Measurements from ENCODE around the gene DHX15.
"Not testable (repeated sequence)": the region's sequence is repeated elsewhere in the genome, so short reads cannot be mapped to it uniquely, and the experiment has no call there.

Gene DHX15

GRCh38 chr4:24535399-24535798, 49.0 kb downstream of the DHX15 start:
- DNase-seq, result no peak

GRCh38 chr4:24533364-24533763, 51.0 kb downstream of the DHX15 start:
- no peak for DNase-seq

GRCh38 chr4:24529555-24529954, 54.8 kb downstream of the DHX15 start:
- DNase-seq, result no peak

- no peak for DNase-seq
Observed at GRCh38 chr4:24527371-24527770, 57.0 kb downstream of the DHX15 start.

- DNase-seq, result no peak
Observed at GRCh38 chr4:24521544-24521943, 62.8 kb downstream of the DHX15 start.

- DNase-seq, result no peak
Observed at GRCh38 chr4:24519649-24520048, 64.7 kb downstream of the DHX15 start.

GRCh38 chr4:24517676-24518075, 66.7 kb downstream of the DHX15 start:
- DNase-seq, result no peak

- no peak for DNase-seq
Observed at GRCh38 chr4:24516926-24517325, 67.4 kb downstream of the DHX15 start.

GRCh38 chr4:24515698-24516097, 68.7 kb downstream of the DHX15 start:
- DNase-seq, result no peak

GRCh38 chr4:24514808-24515207, 69.5 kb downstream of the DHX15 start:
- DNase-seq, result no peak

- DNase-seq, result no peak
Observed at GRCh38 chr4:24513718-24514117, 70.6 kb downstream of the DHX15 start.

GRCh38 chr4:24511371-24512063, 72.8 kb downstream of the DHX15 start:
- no peak for DNase-seq

- no peak for DNase-seq
Observed at GRCh38 chr4:24510091-24510490, 74.3 kb downstream of the DHX15 start.

GRCh38 chr4:24508541-24508940, 75.8 kb downstream of the DHX15 start:
- no peak for DNase-seq

- DNase-seq, result no peak
Observed at GRCh38 chr4:24507439-24507838, 76.9 kb downstream of the DHX15 start.

GRCh38 chr4:24503090-24503489, 81.3 kb downstream of the DHX15 start:
- not testable (repeated sequence) for DNase-seq

GRCh38 chr4:24497221-24497620, 87.1 kb downstream of the DHX15 start:
- DNase-seq, result no peak

- DNase-seq, result no peak
Observed at GRCh38 chr4:24496597-24496996, 87.8 kb downstream of the DHX15 start.

- DNase-seq, result no peak
Observed at GRCh38 chr4:24495388-24495787, 89.0 kb downstream of the DHX15 start.

GRCh38 chr4:24489870-24490269, 94.5 kb downstream of the DHX15 start:
- no peak for DNase-seq

- peak; percentile 63 to 71 for DNase-seq
Observed at GRCh38 chr4:24488399-24489164, 95.8 kb downstream of the DHX15 start.

- DNase-seq, result no peak
Observed at GRCh38 chr4:24482871-24483270, 101.5 kb downstream of the DHX15 start.

GRCh38 chr4:24477919-24478318, 106.4 kb downstream of the DHX15 start:
- DNase-seq, result no peak
